Peyer's patch (tissue), 4 donors: Measurements from ENCODE around the gene SSTR3.

Source experiments
- CTCF ChIP-seq, 6 experiments: fragments of 450-650 bp in 4 of 6; fragments of 200-600 bp in 2 of 6; sonication (generic) in 1 of 6; IDR thresholded peaks; one replicate each; pipeline ENCODE4 v1.5.1; 2017 to 2019; ENCODE audit warnings: antibody characterized with exemption in 6 of 6, mild to moderate bottlenecking in 3 of 6, moderate library complexity in 1 of 6
- POLR2A ChIP-seq, 2 donors: fragments of 450-650 bp; IDR thresholded peaks; one replicate each; pipeline ENCODE4 v1.5.1; 2017; ENCODE audit warnings: antibody characterized with exemption in 2 of 2, mild to moderate bottlenecking in 2 of 2, moderate library complexity in 2 of 2

GRCh38 chr22:37232140-37232998 lies 20.1 kb upstream of the SSTR3 start:
- TF ChIP-seq CTCF (IDR thresholded peaks at IDR 0.05), result no peak
- TF ChIP-seq POLR2A (IDR thresholded peaks at IDR 0.05), result no peak
